Measurements from ENCODE around the gene ERC1. TPM values are rescaled to one million over a fixed set of nuclear protein-coding genes. Genes with fewer than 3 reads are reported as not detected.

ERC1 gene
- total RNA-seq, 4 donors from 2014 or later = 46.1 to 83.2 (median 63.8) TPM

DNA sequence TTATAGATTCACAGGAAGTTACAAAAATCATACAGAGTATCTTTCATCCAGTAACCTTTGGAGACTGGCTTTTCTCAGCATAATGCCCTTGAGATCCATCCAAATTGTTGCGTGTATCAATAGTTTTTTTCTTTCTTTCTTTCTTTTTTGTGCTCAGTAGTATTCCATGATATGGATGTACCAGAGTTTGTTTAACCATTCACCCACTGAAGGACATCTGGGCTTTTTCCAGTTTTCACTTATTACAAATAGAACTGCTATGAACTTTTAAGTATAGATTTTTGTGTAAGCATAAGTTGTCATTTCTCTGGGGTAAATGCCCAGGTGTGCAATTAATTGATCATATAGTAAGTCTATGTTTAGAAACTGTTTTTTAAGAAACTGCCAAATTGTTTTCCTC lies 524.0 kb downstream of the ERC1 start:
- TF ChIP-seq, protein P1, sequence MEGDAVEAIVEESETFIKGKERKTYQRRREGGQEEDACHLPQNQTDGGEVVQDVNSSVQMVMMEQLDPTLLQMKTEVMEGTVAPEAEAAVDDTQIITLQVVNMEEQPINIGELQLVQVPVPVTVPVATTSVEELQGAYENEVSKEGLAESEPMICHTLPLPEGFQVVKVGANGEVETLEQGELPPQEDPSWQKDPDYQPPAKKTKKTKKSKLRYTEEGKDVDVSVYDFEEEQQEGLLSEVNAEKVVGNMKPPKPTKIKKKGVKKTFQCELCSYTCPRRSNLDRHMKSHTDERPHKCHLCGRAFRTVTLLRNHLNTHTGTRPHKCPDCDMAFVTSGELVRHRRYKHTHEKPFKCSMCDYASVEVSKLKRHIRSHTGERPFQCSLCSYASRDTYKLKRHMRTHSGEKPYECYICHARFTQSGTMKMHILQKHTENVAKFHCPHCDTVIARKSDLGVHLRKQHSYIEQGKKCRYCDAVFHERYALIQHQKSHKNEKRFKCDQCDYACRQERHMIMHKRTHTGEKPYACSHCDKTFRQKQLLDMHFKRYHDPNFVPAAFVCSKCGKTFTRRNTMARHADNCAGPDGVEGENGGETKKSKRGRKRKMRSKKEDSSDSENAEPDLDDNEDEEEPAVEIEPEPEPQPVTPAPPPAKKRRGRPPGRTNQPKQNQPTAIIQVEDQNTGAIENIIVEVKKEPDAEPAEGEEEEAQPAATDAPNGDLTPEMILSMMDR (IDR thresholded peaks at IDR 0.05) = no peak
- DNase-seq (ENCODE audit: low spot score) (no peak), ATAC-seq (ENCODE audit: low FRiP score) (no peak)

DNA sequence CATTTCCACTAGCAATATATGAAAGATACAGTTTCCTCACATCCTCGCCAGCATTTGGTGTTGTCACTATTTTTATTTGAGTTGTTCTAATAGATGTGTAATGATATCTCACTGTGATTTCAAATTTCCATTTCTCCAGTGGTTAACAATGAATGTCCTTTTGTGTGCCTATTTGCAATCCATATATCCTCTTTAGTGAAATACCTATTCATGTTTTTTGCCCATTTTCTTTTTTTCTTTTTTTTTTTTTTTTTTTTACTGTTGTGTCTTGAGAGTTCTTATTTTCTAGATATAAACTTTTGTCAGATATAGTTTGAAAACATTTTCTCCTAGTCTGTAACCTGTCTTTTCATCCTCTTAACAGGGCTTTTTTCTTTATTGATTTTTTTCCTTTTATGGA lies 524.4 kb downstream of the ERC1 start:
- TF ChIP-seq, protein P1 (IDR thresholded peaks at IDR 0.05) = no peak
- ATAC-seq (ENCODE audit: low FRiP score) (no peak), DNase-seq (ENCODE audit: low spot score) (no peak)

DNA sequence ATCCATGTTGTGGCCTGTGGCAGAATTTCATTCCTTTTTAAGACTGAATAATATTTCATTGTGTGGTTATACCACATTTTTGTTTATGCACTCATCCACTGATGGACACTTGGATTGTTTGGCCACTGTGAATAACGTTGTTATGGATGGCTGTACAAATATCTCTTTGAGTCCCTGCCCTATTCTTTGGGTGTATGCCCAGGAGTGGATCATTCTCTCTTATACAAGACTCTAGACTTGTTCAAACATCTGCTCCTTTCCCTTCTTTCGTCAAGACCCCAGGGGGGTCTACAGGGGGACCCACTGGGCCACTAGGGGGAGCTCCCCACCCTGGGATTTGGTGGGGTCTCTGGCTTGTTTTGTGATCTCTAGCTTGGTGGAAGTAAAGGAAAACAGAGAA lies 526.0 kb downstream of the ERC1 start:
- DNase-seq (ENCODE audit: low spot score) = no peak
- TF ChIP-seq, protein P1 (IDR thresholded peaks at IDR 0.05) = no peak
- no peak for ATAC-seq (ENCODE audit: low FRiP score)

DNA sequence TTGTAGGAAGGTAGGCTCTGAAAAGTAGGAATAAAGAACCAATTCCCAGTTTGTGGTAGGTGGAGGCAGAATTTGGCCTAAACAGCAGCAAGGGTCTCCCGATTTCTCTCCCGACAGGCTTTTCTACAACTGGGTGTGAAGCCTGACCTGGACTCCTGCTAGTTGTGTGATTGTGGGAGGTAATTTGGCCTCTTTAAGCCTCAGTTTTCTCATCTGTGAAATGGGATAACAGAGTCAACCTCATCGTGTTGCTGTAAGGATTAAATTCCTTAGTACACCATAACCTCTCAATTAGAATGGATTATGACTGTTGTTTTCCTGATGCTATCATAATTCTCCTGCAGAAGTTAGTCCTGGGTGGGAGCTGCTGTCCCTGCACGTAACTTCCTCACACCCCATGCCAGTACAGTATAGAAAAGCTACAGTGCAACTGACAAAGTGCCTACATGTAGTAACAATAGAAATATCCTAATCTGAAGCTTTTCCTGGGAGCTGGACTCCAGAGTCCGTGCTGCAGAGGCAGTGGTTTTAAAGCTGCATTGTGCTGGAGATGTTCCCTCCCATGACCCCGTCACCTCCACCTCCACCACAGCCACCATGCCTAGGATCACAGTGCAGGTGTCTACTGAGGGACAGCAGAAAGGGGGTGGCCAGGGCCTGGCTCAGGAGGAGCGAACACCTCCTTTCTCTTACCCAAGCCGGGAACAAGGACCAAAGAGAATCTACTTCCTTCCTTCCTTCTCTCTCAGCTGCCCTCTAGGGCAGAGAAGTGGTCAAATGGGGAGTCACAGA lies 526.9 kb downstream of the ERC1 start:
- ATAC-seq (ENCODE audit: low FRiP score) (peak; percentile 28), DNase-seq (ENCODE audit: low spot score) (no peak)
- TF ChIP-seq, protein P1 (IDR thresholded peaks at IDR 0.05) = no peak

DNA sequence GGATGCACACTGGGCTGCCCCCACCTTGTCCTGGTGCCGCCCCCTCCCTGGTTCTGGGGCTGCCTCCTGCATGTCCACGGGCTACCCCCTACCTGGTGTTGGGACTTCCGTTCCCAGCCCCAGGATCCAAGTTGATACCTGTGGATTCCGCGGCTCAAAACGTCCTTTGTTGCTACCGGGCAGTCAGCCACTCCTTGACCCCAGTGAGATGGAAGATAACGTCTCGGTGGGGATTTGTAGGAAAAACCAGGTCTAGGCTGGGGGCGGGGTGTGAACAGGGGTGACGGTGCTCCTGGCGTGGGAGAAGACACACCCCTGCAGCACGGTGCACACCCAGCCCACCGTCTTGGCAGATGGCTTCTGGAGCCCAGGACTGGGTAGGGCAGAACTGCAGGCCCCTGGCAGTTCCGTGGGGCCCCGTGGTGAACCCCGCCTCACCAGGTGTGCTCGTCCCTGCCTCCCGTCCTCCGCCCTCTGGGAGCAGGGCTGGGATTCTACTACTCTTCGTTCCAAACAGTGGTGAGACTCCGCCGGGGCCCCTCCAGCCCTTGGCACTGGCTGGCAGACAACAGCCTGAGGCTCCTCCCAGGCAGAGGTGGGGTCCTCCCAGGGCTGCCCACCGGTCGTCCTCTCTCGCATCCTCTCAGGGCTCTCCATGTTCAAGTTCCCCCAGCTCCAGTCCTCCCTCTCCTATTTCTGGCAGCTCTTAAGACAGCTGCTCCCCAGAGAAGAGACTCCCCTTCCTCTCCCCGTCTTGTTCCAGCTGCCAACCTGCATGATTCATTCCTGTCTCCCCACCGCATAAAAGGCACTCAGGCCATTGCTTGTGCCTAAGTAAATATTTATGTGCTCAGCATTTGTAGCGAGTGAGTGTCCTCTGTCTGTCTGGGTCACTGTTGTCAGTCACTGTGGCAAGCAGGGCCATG lies 527.8 kb downstream of the ERC1 start:
- no peak for DNase-seq (ENCODE audit: low spot score)
- peak; percentile 41 for ATAC-seq (ENCODE audit: low FRiP score)
- TF ChIP-seq, protein P1 (IDR thresholded peaks at IDR 0.05) = no peak

DNA sequence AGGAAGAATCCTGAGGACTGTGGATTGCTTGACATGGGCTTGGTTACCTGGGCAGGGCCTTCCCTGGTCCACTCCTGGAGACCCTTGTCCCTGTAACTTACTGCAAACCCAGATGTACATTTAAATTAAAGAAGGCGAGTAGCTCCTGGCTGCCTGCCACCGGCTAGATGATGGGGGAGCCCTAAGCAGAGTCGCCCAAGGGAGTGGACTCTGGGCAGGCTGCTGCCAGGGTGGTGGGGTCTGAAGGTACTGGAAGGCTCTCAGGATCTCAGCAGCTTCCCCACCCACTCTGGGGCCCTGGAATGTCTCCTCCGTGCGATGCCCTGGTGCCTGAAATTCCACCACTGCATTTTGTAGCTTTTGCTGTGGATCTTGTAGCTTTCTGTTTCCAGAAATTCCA lies 528.6 kb downstream of the ERC1 start:
- peak; percentile 9 for ATAC-seq (ENCODE audit: low FRiP score)
- DNase-seq (ENCODE audit: low spot score) = no peak
- TF ChIP-seq, protein P1 (IDR thresholded peaks at IDR 0.05) = no peak

All from omental fat pad (tissue), 4 donors.